ENCODE results near the gene DPYSL4. TPM values are rescaled to one million over a fixed set of nuclear protein-coding genes. Genes with fewer than 3 reads are reported as not detected.

The DPYSL4 gene
- total and polyA plus RNA-seq, 2 of the 4 experiments (the other 2 are of a cell fraction) = 8.1 to 30.5 TPM

- no peaks in the 10 kb centered on the region for H3K36me3 ChIP-seq (ENCODE audit: control insufficient read depth, insufficient read depth, low read length)
- H3K9me1 ChIP-seq (ENCODE audit: insufficient read depth, low read length) = no peaks in the 10 kb centered on the region; the same call in 1 of the 2 replicates
- no peak overlapping the region for H2BK15ac ChIP-seq (ENCODE audit: low read depth, low read length)
- no peak overlapping the region for H3K4me2 ChIP-seq (ENCODE audit: low read depth, low read length)
- 75% methylated on average over 21 of the region's 35 CpGs; no CpG with 5 or more reads in 1 of the 2 experiments for WGBS, 2 experiments (ENCODE audit: extremely low coverage in 2 of 2, insufficient read length in 1 of 2)
- ATAC-seq (ENCODE audit: low read depth) = no peak
- H4K91ac ChIP-seq (ENCODE audit: insufficient read depth, low read depth, low read length) = no peak overlapping the region
- H3K27ac ChIP-seq (ENCODE audit: insufficient read depth, low read length) = no peak overlapping the region
- no peak overlapping the region for H2AFZ ChIP-seq (replicated peaks; ENCODE audit: low read length, poor library complexity)
- no peaks in the 10 kb centered on the region for H3K79me1 ChIP-seq (ENCODE audit: low read depth in 1 of 2, low read length in 2 of 2)
- H2BK5ac ChIP-seq (ENCODE audit: low read depth, low read length, poor library complexity, severe bottlenecking) = no peak overlapping the region
- no peaks in the 10 kb centered on the region for H4K20me1 ChIP-seq (ENCODE audit: insufficient read depth, low read length)
- no peak overlapping the region for H3K18ac ChIP-seq (ENCODE audit: low read depth, low read length)
- dilution Hi-C loops (cut with HindIII; ENCODE audit: low sequenced_read_pairs, unreplicated experiment) = loop anchor here (25.0 kb wide), 1 partner anchor 105 kb away; the partner anchor contains the start of gene LRRC27
- no peak overlapping the region for H4K8ac ChIP-seq (ENCODE audit: low read depth in 2 of 2, low read length in 2 of 2)
- H2AK5ac ChIP-seq (ENCODE audit: low read depth, low read length) = no peak overlapping the region
- no peak overlapping the region for H3K14ac ChIP-seq (replicated peaks; ENCODE audit: low read depth, low read length)
- TF ChIP-seq CHD1 (IDR thresholded peaks at IDR 0.05; ENCODE audit: low read depth, low read length) = no peak
- no peak for TF ChIP-seq RFX5 (IDR thresholded peaks at IDR 0.05; ENCODE audit: low read depth, low read length)
- no peak for TF ChIP-seq RAD21 (IDR thresholded peaks at IDR 0.05; ENCODE audit: low read length)
- TF ChIP-seq, protein P1, sequence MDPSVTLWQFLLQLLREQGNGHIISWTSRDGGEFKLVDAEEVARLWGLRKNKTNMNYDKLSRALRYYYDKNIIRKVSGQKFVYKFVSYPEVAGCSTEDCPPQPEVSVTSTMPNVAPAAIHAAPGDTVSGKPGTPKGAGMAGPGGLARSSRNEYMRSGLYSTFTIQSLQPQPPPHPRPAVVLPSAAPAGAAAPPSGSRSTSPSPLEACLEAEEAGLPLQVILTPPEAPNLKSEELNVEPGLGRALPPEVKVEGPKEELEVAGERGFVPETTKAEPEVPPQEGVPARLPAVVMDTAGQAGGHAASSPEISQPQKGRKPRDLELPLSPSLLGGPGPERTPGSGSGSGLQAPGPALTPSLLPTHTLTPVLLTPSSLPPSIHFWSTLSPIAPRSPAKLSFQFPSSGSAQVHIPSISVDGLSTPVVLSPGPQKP (IDR thresholded peaks at IDR 0.05; ENCODE audit: borderline replicate concordance, low read depth, low read length) = no peak
- POLR2A ChIA-PET (ENCODE audit: unreplicated experiment) = no interaction called here
- BruUV-seq (replicated peaks) = no TSS peak
- no peak overlapping the region for H3K4ac ChIP-seq (ENCODE audit: low read depth, low read length)
- CTCF ChIA-PET = no interaction called here
- no peak for DNase-seq
- H2BK120ac ChIP-seq (ENCODE audit: low read depth, low read length) = no peak overlapping the region
- H3K23ac ChIP-seq (ENCODE audit: low read depth, low read length) = no peak overlapping the region
- no peak overlapping the region for H2BK20ac ChIP-seq (ENCODE audit: low read depth, low read length)
- intact Hi-C loops (cut with micrococcal nuclease) = no loop called here
- no peak overlapping the region for H4K5ac ChIP-seq (ENCODE audit: low read depth, low read length)
- no peak overlapping the region for H3K4me3 ChIP-seq (ENCODE audit: insufficient read depth, low read depth, low read length)
- in situ Hi-C loops (cut with MboI; ENCODE audit: low sequenced_read_pairs) = no loop called here
- H2AK9ac ChIP-seq (replicated peaks; ENCODE audit: low read depth, low read length, poor library complexity) = no peak overlapping the region
- H3K27me3 ChIP-seq (ENCODE audit: control insufficient read depth, insufficient read depth, low read length) = no peaks in the 10 kb centered on the region; the same call in 1 of the 2 replicates
- H3K9ac ChIP-seq (ENCODE audit: low read depth, low read length) = no peak overlapping the region
- no peak overlapping the region for H3K56ac ChIP-seq (ENCODE audit: extremely low read depth, insufficient read depth, low read length)
- no peaks in the 10 kb centered on the region for H3K9me3 ChIP-seq (ENCODE audit: control insufficient read depth, insufficient read depth, low read length)
- H3K4me1 ChIP-seq (ENCODE audit: control insufficient read depth, insufficient read depth, low read length) = no peaks in the 10 kb centered on the region
Measured at GRCh38 chr10:132232023-132232951, 45.5 kb downstream of the DPYSL4 start.

All from IMR-90 (cell line).